ENCODE results near the gene KRTAP5-1.

KRTAP5-1 gene

GRCh38 chr11:1570896-1571759 is 14.0 kb downstream of the KRTAP5-1 start:
- no peak for DNase-seq

- DNase-seq = no peak
Observed at GRCh38 chr11:1570531-1570895, 14.6 kb downstream of the KRTAP5-1 start.

- no peak for DNase-seq
Observed at GRCh38 chr11:1570001-1570453, 15.1 kb downstream of the KRTAP5-1 start.

DNA sequence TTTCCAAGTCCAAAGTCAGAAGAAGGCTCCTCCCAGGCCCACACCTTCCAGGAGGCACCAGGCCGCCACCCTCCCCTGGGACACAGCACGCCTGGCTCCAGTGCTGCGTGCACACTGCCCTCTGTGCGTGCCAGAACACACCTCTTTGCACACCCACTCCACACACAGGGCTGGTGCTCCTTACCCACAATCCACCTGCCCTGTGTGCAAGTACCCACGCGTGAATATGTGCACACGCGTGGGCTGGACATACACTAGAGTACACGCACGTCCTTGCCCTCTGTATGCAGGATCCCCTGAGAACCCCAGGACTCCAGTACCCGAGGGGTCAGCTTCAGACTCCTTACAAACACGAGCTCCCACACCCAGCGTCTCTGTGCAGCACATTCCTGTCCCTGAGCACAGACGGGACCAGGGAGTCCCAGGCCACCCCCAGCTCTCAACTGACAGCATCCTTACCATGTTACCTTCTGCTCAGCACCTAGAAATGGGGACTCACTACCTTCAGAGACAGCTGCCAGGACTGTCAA is 15.8 kb downstream of the KRTAP5-1 start:
- DNase-seq = no peak

DNA sequence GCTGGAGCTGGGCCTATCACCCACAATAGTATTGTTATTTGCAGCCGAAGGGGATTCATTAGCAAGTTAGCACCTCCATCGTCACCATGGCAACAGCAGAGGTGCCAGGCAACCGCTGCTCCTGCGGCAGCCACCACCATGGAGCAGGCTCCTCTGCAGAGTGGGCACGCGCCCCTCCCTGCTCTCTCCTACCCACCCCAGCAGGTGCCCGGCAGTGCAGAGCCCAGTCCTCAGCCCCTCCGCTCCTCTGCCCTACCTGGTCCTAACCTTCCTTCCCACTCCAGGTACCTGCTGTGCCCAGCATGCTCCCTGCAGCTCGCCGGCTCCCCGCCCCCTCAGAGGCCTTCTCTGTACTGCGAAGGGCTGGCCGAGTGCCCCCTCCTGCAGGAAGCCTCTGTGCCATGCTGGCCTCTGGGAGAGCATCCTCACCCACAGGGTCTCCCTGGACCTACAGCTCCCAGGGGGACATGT is 16.6 kb downstream of the KRTAP5-1 start:
- DNase-seq = no peak

GRCh38 chr11:1567721-1568100 is 17.4 kb downstream of the KRTAP5-1 start:
- no peak for DNase-seq

- DNase-seq = no peak
Observed at GRCh38 chr11:1567052-1567720, 17.9 kb downstream of the KRTAP5-1 start.

DNA sequence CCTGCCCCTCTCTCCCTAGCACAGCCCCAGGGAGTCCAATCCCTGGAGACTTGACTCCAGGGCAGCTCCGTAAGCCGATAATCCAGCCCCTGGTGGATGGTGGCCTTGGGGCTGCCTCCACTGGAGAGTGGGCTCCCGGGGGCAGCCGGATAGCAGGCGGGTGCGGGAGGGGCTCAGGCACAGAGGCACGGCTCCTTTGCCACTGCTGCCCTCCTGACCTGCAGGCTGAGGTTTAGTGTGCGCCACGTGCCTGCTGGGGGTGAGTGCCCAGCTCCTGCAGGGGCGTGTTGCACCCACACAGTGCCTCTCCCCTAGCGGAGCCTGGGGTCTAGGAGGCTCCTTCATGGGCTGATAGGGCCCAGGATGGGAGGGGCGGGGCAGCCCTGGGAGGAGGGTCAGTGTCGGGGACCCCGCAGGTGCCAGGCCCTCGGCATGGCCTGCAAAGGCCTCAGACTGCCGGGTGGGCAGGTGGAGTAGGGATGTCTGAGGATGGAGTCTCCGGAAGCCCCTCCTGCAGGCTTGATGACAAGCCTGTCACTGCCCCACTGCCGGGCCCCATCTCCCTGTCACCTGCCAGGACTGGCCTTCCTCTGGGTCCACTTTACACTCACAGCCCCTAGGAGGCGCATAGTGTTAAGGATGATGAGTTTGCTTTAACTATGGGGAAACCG is 18.6 kb downstream of the KRTAP5-1 start:
- DNase-seq = no peak

- no peak for DNase-seq
Observed at GRCh38 chr11:1565904-1566247, 19.2 kb downstream of the KRTAP5-1 start.

GRCh38 chr11:1565173-1565903 is 19.7 kb downstream of the KRTAP5-1 start:
- DNase-seq = no peak

- DNase-seq = no peak
Observed at GRCh38 chr11:1564535-1565172, 20.4 kb downstream of the KRTAP5-1 start.

DNA sequence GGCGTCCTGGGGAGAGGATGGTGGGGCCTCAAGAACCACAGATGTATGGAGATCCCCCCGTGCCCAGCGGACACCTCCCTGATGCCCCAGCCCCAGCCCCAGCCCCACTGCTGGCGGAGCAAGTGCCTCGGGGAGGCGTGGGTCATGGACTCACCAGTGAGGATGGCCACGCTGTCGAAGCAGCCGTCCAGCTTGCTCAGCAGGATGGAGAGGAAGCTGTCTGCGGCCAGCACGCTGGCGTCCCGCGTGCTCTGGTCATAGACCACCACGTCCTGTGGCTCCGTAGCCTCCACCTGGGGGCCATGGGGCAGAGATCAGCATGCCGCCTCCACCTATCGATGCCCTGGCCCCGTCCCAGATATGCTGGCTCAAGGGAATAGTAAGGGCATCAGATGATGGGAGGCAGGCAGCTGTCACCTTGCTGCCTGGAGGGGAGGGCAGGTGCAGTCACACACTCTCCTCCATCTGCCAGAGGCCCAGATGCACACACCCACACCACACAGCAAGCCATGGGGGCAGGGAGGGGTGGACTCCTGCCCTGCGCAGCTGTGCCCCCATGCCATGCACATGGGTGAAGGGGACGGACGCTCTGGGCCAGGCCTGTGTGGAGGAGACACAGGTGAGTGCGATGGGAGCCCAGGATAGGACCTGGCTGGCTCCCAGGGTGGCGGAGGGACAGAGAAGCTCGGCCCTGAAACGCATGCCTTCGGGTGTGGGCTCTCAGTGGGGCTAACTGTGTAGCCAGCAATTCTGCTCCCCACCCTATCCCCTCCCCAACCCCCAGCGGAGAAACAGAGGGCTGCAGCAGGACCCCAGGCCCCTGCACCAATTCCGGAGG is 21.2 kb downstream of the KRTAP5-1 start:
- no peak for DNase-seq

GRCh38 chr11:1563149-1563638 is 21.9 kb downstream of the KRTAP5-1 start:
- no peak for DNase-seq

DNA sequence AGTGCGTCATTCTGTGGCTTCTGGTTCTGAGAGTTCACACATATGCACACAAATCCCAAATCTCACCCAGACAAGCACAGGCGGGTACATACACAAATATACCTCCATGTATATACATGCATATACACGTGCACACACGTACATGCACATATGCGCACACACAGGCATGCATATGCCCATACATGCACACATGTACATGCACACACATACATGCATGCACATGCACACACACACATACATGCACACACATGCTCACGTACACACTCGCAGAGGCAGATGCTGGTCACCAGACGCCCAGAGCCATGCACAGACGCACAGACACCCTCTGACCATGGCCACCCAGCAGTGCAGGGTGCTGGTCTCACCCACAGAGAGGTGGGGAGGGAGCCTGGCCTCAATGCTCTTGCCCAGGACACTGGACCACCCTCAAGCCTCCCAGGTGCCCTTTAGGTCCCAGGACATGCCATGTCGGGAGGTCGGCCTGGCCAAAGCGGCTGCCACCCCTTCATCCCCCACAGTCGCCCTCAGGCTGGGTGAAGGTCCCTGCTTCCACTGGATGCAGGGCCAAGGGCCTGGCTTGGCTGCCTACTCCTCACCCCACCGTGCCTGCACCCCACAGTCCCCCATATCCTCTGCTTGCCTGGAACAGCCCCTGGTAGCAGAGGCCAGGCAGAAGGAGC is 22.5 kb downstream of the KRTAP5-1 start:
- DNase-seq = no peak

GRCh38 chr11:1561955-1562354 is 23.1 kb downstream of the KRTAP5-1 start:
- DNase-seq = no peak

GRCh38 chr11:1561266-1561665 is 23.8 kb downstream of the KRTAP5-1 start:
- DNase-seq = no peak

DNA sequence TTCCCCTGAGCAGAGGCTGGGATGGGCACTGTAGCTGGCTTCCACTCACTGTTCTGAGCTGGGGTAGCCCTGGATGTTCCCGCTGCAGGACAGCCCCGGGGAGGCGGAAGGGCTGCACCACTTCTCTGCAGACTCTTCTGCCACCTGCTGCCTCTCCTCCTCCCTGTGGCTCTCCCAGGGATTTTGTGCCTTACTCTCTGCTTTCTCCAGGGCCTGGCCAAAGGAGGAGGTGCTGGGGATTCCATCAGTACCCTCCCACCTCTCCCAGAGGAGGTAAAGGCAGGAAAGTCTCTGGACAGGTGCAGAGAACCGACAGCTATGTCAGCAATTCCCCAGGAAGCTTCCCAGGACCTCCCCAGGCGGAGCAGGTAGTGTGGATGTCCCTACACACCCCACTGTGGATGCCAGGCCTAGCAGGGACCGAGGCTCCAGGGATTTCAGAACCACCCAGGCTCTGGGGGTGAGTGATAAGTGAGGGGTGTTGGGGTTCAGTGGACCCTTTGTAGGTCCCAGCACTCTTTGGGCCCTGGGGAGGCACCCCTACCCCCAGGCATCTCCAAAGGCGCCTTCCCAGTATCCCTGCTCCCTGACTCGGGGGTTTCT is 24.3 kb downstream of the KRTAP5-1 start:
- no peak for DNase-seq

DNA sequence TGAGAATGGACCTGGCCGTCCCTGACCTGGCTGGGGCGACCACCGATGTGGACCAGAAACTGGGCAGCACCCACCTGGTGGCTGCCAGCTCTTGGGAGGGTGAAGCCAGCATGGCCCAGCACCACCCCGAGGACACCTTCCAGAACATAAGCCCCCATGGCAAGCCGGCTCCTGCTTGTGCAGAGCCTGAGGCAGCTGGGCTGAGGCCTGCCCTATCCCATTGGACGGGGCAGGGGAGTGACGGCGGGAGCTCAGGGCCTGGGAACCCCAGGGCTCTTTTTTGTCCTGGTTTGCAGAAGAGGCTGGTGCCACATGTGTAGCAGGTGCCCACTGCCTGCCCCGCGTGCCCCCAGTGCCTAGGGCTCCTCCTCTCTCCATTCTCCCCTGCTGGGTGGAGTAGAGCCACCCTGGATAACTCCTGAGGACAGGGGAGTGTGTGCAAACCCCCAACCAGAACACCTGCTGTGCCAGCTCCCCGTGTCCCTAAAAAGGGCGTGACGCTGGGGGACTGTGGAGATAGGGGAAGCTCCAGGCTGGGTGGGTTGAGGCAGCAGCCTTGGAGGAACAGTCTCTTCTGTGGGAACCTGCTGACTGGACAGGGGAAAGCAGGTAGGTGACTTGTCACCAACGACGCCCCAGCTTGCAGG is 25.0 kb downstream of the KRTAP5-1 start:
- DNase-seq = no peak

GRCh38 chr11:1559111-1559951 is 25.8 kb downstream of the KRTAP5-1 start:
- DNase-seq = no peak
